ENCODE data around the gene AGAP1.

GRCh38 chr2:235498946-235499812 lies 5.3 kb downstream of the AGAP1 start:
- TF ChIP-seq CTCF (IDR thresholded peaks at IDR 0.05) (no peak), POLR2A (IDR thresholded peaks at IDR 0.05) (no peak)
